K562 (cell line): Measurements from ENCODE around the gene PCBD2. TPM values are rescaled to one million over a fixed set of nuclear protein-coding genes. Genes with fewer than 3 reads are reported as not detected.

ENCODE experiments used
- ATAC-seq: fragments of 200-7000 bp; cut with Tn5 transposase; 3 replicates; pipeline ENCODE4 v1.9.1; 2020; ENCODE audit warnings: moderate library complexity
- BruUV-seq: library from RNA; stranded (reverse); fragments of 400-500 nt; replicated peaks from 2 replicates; lab custom pipeline; 2021; lab: Mats Ljungman, UMichigan
- CTCF ChIA-PET: fragments of 300-600 bp; formaldehyde crosslinking; extraction: SDS; loops from one replicate; lab custom pipeline; 2021; ENCODE audit warnings: low intra/inter-chr PET ratio; lab: Yijun Ruan, JAX
- POLR2A ChIA-PET: fragments of 300-600, 350-650 bp; sonication (Branson Sonifier 250); formaldehyde crosslinking; extraction: SDS; loops from one replicate; lab custom pipeline; 2021; ENCODE audit warnings: antibody characterized with exemption, inconsistent platforms; lab: Yijun Ruan, JAX
- DNase-seq, 4 experiments: peaks; one replicate each; pipeline versions ENCODE4 v3.0.0 to v3.0.0-alpha.2; 2011 to 2018; ENCODE audit warnings: low spot score in 3 of 4, mixed read lengths in 3 of 4; ENCODE audit errors: extremely low read depth in 1 of 4
- FAIRE-seq: peaks from 2 replicates; lab custom pipeline; 2011; peaks lifted over from hg19 to GRCh38; lab: Jason Lieb, UNC
- H2AFZ ChIP-seq: 2 replicates; pipeline ENCODE4 v1.6.0; 2011; ENCODE audit warnings: low read depth, low read length, control low read depth, inconsistent platforms
- H3K27ac ChIP-seq: fragments of 200-600 bp; 3 replicates; pipeline ENCODE4 v1.8.0; 2011; ENCODE audit warnings: low read depth, mild to moderate bottlenecking, control low read depth, inconsistent platforms, low read length, moderate library complexity, mixed read lengths; ENCODE audit errors: extremely low read depth
- H3K27me3 ChIP-seq, 2 experiments: fragments of 300-600 bp in 1 of 2; 2 replicates in 1 of 2; 3 replicates in 1 of 2; pipeline versions ENCODE4 v1.6.0 to v1.8.0; 2011; ENCODE audit warnings: inconsistent platforms in 2 of 2, low read length in 2 of 2, mild to moderate bottlenecking in 1 of 2, mixed read lengths in 1 of 2, moderate library complexity in 1 of 2; ENCODE audit not compliant: control insufficient read depth in 2 of 2, insufficient read depth in 2 of 2
- H3K36me3 ChIP-seq: fragments of 300-600 bp; 3 replicates; pipeline ENCODE4 v1.8.0; 2011; ENCODE audit warnings: mild to moderate bottlenecking, low read length, inconsistent platforms; ENCODE audit not compliant: control insufficient read depth, insufficient read depth
- H3K4me1 ChIP-seq, 2 experiments: fragments of 200-600 bp in 1 of 2; replicated peaks in 1 of 2; 2 replicates in 1 of 2; 3 replicates in 1 of 2; pipeline versions ENCODE4 v1.5.1 to v1.8.0; 2011; ENCODE audit warnings: inconsistent platforms in 2 of 2, low read length in 2 of 2, mild to moderate bottlenecking in 1 of 2, mixed read lengths in 1 of 2, moderate library complexity in 1 of 2; ENCODE audit not compliant: control insufficient read depth in 2 of 2, insufficient read depth in 2 of 2
- H3K4me2 ChIP-seq: 2 replicates; pipeline ENCODE4 v1.6.1; 2011; ENCODE audit warnings: low read length, control low read depth, inconsistent platforms, mixed read lengths; ENCODE audit not compliant: insufficient read depth
- H3K4me3 ChIP-seq: fragments of 200-600 bp; sonication (generic), shearing (Covaris generic); 2 replicates; pipeline ENCODE4 v1.5.1; 2016; ENCODE audit warnings: control low read depth, inconsistent platforms
- H3K79me2 ChIP-seq: fragments of 200-600 bp; 3 replicates; pipeline ENCODE4 v1.8.0; 2011; ENCODE audit warnings: low read length, inconsistent platforms; ENCODE audit not compliant: control insufficient read depth, insufficient read depth
- H3K9ac ChIP-seq, 2 experiments: 2 replicates each; pipeline versions ENCODE4 v1.6.0 to v1.6.1; 2011; ENCODE audit warnings: low read depth in 2 of 2, low read length in 2 of 2, control low read depth in 1 of 2, inconsistent platforms in 1 of 2, mild to moderate bottlenecking in 1 of 2, mixed read lengths in 1 of 2; ENCODE audit not compliant: insufficient read depth in 1 of 2
- H3K9me1 ChIP-seq: one replicate; pipeline ENCODE4 v1.6.0; 2011; ENCODE audit warnings: inconsistent platforms, mild to moderate bottlenecking, low read length, moderate library complexity; ENCODE audit not compliant: control insufficient read depth, insufficient read depth
- H3K9me3 ChIP-seq: replicated peaks from 2 replicates; pipeline ENCODE4 v1.5.1; 2011; ENCODE audit warnings: low read depth, low read length, inconsistent platforms; ENCODE audit not compliant: control insufficient read depth, insufficient read depth
- H4K20me1 ChIP-seq: replicated peaks from 2 replicates; pipeline ENCODE4 v1.6.1; 2011; ENCODE audit warnings: low read length, inconsistent platforms, mixed read lengths; ENCODE audit not compliant: control insufficient read depth, insufficient read depth
- BRD4 ChIP-seq: fragments of 200-600 bp; sonication (generic); IDR thresholded peaks from 2 replicates; pipeline ENCODE4 v1.6.1; 2017; ENCODE audit warnings: inconsistent platforms
- DMBX1 ChIP-seq: fragments of 250-450 bp; sonication (Bioruptor Pico); IDR thresholded peaks from 2 replicates; pipeline ENCODE4 v1.8.0; 2022; ENCODE audit warnings: inconsistent platforms, mild to moderate bottlenecking, moderate library complexity, borderline replicate concordance
- KLF6 ChIP-seq: fragments of 250-450 bp; sonication (Bioruptor Pico); IDR thresholded peaks from 2 replicates; pipeline ENCODE4 v1.4.0; 2020; ENCODE audit warnings: mild to moderate bottlenecking, moderate library complexity, borderline replicate concordance
- MEF2A ChIP-seq: IDR thresholded peaks from 2 replicates; pipeline ENCODE4 v1.6.1; 2011; ENCODE audit warnings: low read depth, mild to moderate bottlenecking, low read length, moderate library complexity; ENCODE audit not compliant: control insufficient read depth
- ZNF134 ChIP-seq: fragments of 250-450 bp; sonication (Bioruptor Pico); conservative IDR thresholded peaks from 2 replicates; pipeline ENCODE4 v1.4.0; 2020
- ZNF324 ChIP-seq: fragments of 250-450 bp; sonication (Bioruptor Pico); IDR thresholded peaks from 2 replicates; pipeline ENCODE4 v1.4.0; 2020; ENCODE audit warnings: mild to moderate bottlenecking
- WGBS: fragments of 100-300 bp; shearing (Covaris generic); methylation state at CpG from one replicate; pipeline ENCODE4 v1.1.6; 2016; ENCODE audit warnings: low coverage, mixed read lengths; ENCODE audit not compliant: insufficient coverage; ENCODE audit errors: missing lambda C conversion rate; 5-methylcytosine and 5-hydroxymethylcytosine counted together
- in situ Hi-C: fragments of 300-500 bp; cut with MboI; formaldehyde crosslinking; loops from 4 replicates; pipeline ENCODE4 v1.15.0; 2018; ENCODE audit warnings: inconsistent platforms, mixed read lengths
- intact Hi-C: fragments of 100-400 bp; cut with micrococcal nuclease; formaldehyde crosslinking; loops from 2 replicates; pipeline ENCODE4 v1.14.2; 2022
- polyA plus RNA-seq, 8 experiments: library from polyadenylated mRNA; depleted of rRNA in 4 of 8; stranded (reverse) in 5 of 8; unstranded in 3 of 8; fragments of >200 nt; fragmentation: Nextera tagmentation in 2 of 8; fragmentation: Illumina TruSeq in 1 of 8; extraction: Ambion mirVana in 2 of 8; extraction: Trizol in 1 of 8; gene quantifications; 2 replicates each; pipeline versions ENCODE4 v1.2.1 to v1.2.3, GENCODE V29; 2011 to 2014; ENCODE audit warnings: inconsistent platforms in 1 of 8, missing spikeins in 1 of 8
- total RNA-seq, 7 experiments: library from RNA; depleted of rRNA in 6 of 7; stranded (reverse); fragments of >200 nt in 6 of 7; fragmentation: Illumina TruSeq in 2 of 7; extraction: Trizol in 2 of 7; gene quantifications; 2 replicates each; pipeline versions ENCODE4 v1.2.1 to v1.2.3, GENCODE V29; 2011 to 2021; ENCODE audit warnings: low replicate concordance in 1 of 7

PCBD2 gene
- total and polyA plus RNA-seq, 9 of the 15 experiments (the other 6 are each of a cell fraction or from before 2014, with no cell fraction given), result 5.2 to 13.8 (median 7.8) TPM

DNA sequence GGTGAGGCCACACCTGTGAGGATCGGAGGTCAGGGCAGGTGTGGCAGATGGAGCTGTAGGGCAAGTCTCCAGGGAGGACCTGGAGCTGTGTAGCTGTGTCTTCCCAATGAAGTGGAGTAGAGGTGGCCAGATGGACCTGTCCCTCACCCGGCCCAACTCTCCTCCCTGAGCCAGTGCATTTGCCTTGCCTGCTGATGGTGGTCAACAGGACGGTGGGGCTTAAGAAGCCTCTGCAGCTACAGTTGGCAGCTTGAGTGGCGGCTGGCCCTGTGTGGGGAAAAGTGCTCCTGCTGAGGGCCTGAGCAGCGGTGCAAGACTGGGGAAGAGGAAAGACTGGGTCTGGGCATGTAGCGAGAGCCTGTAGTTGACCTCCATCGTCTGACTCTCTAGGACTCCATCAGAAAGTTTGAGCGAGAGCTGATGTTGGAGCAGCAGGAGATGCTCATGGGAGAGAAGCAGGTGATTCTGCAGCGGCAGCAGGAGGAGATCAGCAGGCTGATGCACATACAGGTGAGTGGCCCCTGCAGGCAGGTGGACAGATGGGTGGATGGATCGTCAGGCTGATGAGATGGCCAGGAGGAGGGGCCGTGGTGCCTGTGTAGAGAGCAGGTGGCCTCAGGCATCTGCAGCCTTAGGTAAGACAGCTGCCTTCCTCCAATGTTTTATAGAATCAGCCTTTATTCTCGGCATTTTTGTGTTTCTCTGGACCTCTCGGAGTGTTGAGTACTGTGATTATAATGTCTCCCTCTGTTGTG is 104.2 kb downstream of the PCBD2 start:
- H3K27me3 ChIP-seq, result no peaks in the 10 kb centered on the region
- DNase-seq (no peak), FAIRE-seq (no peak), ATAC-seq (no peak)
- H3K36me3 ChIP-seq, result no peaks in the 10 kb centered on the region
- H3K4me3 ChIP-seq, result no peak overlapping the region
- no peak overlapping the region for H3K4me2 ChIP-seq
- ChIA-PET POLR2A (interaction anchor here (0.8 to 6.1 kb wide), 2 partner anchors 17 to 180 kb away, joined by 3 to 35 read pairs; no protein-coding TSS in a partner anchor), CTCF (interaction anchor here (1.3 kb wide), 1 partner anchor 194 kb away, joined by 5 read pairs; no protein-coding TSS in a partner anchor)
- TF ChIP-seq ZNF134 (CRISPR knock-in tag) (no peak), ZNF324 (CRISPR knock-in tag) (no peak), BRD4 (no peak), KLF6 (CRISPR knock-in tag) (no peak), DMBX1 (CRISPR knock-in tag) (no peak), MEF2A (no peak)
- BruUV-seq, result no TSS peak
- no peak overlapping the region for H2AFZ ChIP-seq
- no peak overlapping the region for H3K9ac ChIP-seq
- H4K20me1 ChIP-seq, result no peaks in the 10 kb centered on the region; the same call in 1 of the 2 replicates
- WGBS, result 40% methylated on average over 12 of the region's 13 CpGs
- no peak overlapping the region for H3K27ac ChIP-seq
- H3K9me1 ChIP-seq, result no peaks in the 10 kb centered on the region
- no peaks in the 10 kb centered on the region for H3K4me1 ChIP-seq
- intact Hi-C loops, result no loop called here
- in situ Hi-C loops, result no loop called here
- H3K79me2 ChIP-seq, result no peaks in the 10 kb centered on the region
- H3K9me3 ChIP-seq, result no peaks in the 10 kb centered on the region
